IMR-90 (cell line): Measurements from ENCODE around the gene CAPN9. TPM values are rescaled to one million over a fixed set of nuclear protein-coding genes. Genes with fewer than 3 reads are reported as not detected.

Source experiments
- ATAC-seq: fragments of 200-7000 bp; cut with Tn5 transposase; 2 replicates; pipeline ENCODE4 v1.9.1; 2020; ENCODE audit warnings: low read depth, mild to moderate bottlenecking, moderate library complexity
- BruUV-seq: library from RNA; stranded (reverse); fragments of 400-500 nt; replicated peaks from 2 replicates; lab custom pipeline; 2021; lab: Mats Ljungman, UMichigan
- CTCF ChIA-PET: fragments of 300-600 bp; formaldehyde crosslinking; extraction: SDS; loops from one replicate; lab custom pipeline; 2021; ENCODE audit warnings: antibody characterized with exemption; lab: Yijun Ruan, JAX
- POLR2A ChIA-PET: fragments of 300-600 bp; sonication (Branson Sonifier 250); formaldehyde crosslinking; loops from one replicate; lab custom pipeline; 2022; ENCODE audit warnings: antibody characterized with exemption; ENCODE audit not compliant: unreplicated experiment; lab: Charles Lee
- DNase-seq: peaks from one replicate; pipeline ENCODE4 v3.0.0; 2013
- H2AFZ ChIP-seq: replicated peaks from 2 replicates; pipeline ENCODE3; 2013; ENCODE audit warnings: low read length, mild to moderate bottlenecking; ENCODE audit not compliant: poor library complexity
- H2AK5ac ChIP-seq: 2 replicates; pipeline ENCODE4 v1.6.1; 2013; ENCODE audit warnings: low read depth, low read length, inconsistent platforms
- H2AK9ac ChIP-seq: replicated peaks from 2 replicates; pipeline ENCODE3; 2013; ENCODE audit warnings: mild to moderate bottlenecking, low read depth, low read length, moderate library complexity; ENCODE audit not compliant: poor library complexity
- H2BK120ac ChIP-seq: 2 replicates; pipeline ENCODE4 v1.6.1; 2013; ENCODE audit warnings: low read depth, low read length, inconsistent platforms
- H2BK15ac ChIP-seq: 3 replicates; pipeline ENCODE4 v1.6.1; 2013; ENCODE audit warnings: low read depth, low read length, inconsistent platforms
- H2BK20ac ChIP-seq: 2 replicates; pipeline ENCODE4 v1.6.1; 2013; ENCODE audit warnings: low read depth, mild to moderate bottlenecking, inconsistent platforms, low read length, moderate library complexity
- H2BK5ac ChIP-seq: 2 replicates; pipeline ENCODE4 v1.6.1; 2013; ENCODE audit warnings: mild to moderate bottlenecking, low read depth, low read length, inconsistent platforms; ENCODE audit not compliant: poor library complexity, severe bottlenecking
- H3K14ac ChIP-seq: replicated peaks from 2 replicates; pipeline ENCODE4 v1.6.1; 2013; ENCODE audit warnings: low read depth, low read length, inconsistent platforms
- H3K18ac ChIP-seq: 2 replicates; pipeline ENCODE4 v1.6.1; 2013; ENCODE audit warnings: low read depth, low read length, control low read depth
- H3K23ac ChIP-seq: 2 replicates; pipeline ENCODE4 v1.6.1; 2013; ENCODE audit warnings: low read depth, low read length, inconsistent platforms
- H3K27ac ChIP-seq: 2 replicates; pipeline ENCODE4 v1.5.1; 2013; ENCODE audit warnings: mild to moderate bottlenecking, control low read depth, low read length; ENCODE audit not compliant: insufficient read depth
- H3K27me3 ChIP-seq: 2 replicates; pipeline ENCODE4 v1.6.1; 2013; ENCODE audit warnings: low read length; ENCODE audit not compliant: control insufficient read depth, insufficient read depth
- H3K36me3 ChIP-seq: 2 replicates; pipeline ENCODE4 v1.6.1; 2013; ENCODE audit warnings: low read length, mixed read lengths; ENCODE audit not compliant: control insufficient read depth, insufficient read depth
- H3K4ac ChIP-seq: 2 replicates; pipeline ENCODE4 v1.6.1; 2013; ENCODE audit warnings: low read depth, low read length, inconsistent platforms
- H3K4me1 ChIP-seq: 2 replicates; pipeline ENCODE4 v1.6.1; 2013; ENCODE audit warnings: low read length, mixed read lengths; ENCODE audit not compliant: control insufficient read depth, insufficient read depth
- H3K4me2 ChIP-seq: 2 replicates; pipeline ENCODE4 v1.6.1; 2013; ENCODE audit warnings: low read depth, mild to moderate bottlenecking, control low read depth, low read length, moderate library complexity
- H3K4me3 ChIP-seq: 2 replicates; pipeline ENCODE4 v1.5.1; 2013; ENCODE audit warnings: low read depth, mild to moderate bottlenecking, control low read depth, low read length, moderate library complexity; ENCODE audit not compliant: insufficient read depth
- H3K56ac ChIP-seq: 2 replicates; pipeline ENCODE4 v1.6.1; 2013; ENCODE audit warnings: low read length, inconsistent platforms; ENCODE audit not compliant: insufficient read depth; ENCODE audit errors: extremely low read depth
- H3K79me1 ChIP-seq, 2 experiments: 2 replicates each; pipeline ENCODE4 v1.6.1; 2013; ENCODE audit warnings: low read length in 2 of 2, inconsistent platforms in 1 of 2, low read depth in 1 of 2
- H3K9ac ChIP-seq: 2 replicates; pipeline ENCODE4 v1.6.1; 2013; ENCODE audit warnings: low read depth, low read length, control low read depth
- H3K9me1 ChIP-seq: 2 replicates; pipeline ENCODE4 v1.6.1; 2013; ENCODE audit warnings: low read length, inconsistent platforms; ENCODE audit not compliant: insufficient read depth
- H3K9me3 ChIP-seq: 2 replicates; pipeline ENCODE4 v1.6.1; 2013; ENCODE audit warnings: low read length; ENCODE audit not compliant: control insufficient read depth, insufficient read depth
- H4K20me1 ChIP-seq: 2 replicates; pipeline ENCODE4 v1.6.1; 2013; ENCODE audit warnings: low read length, inconsistent platforms; ENCODE audit not compliant: insufficient read depth
- H4K5ac ChIP-seq: 2 replicates; pipeline ENCODE4 v1.6.1; 2013; ENCODE audit warnings: mild to moderate bottlenecking, low read depth, low read length, control low read depth
- H4K8ac ChIP-seq, 2 experiments: 2 replicates each; pipeline ENCODE4 v1.6.1; 2013; ENCODE audit warnings: low read depth in 2 of 2, low read length in 2 of 2, control low read depth in 1 of 2, inconsistent platforms in 1 of 2
- H4K91ac ChIP-seq: 2 replicates; pipeline ENCODE4 v1.6.1; 2013; ENCODE audit warnings: low read depth, low read length, inconsistent platforms; ENCODE audit not compliant: insufficient read depth
- CEBPB ChIP-seq: IDR thresholded peaks from 2 replicates; pipeline ENCODE4 v1.6.1; 2012; ENCODE audit warnings: low read depth, low read length, improper control_type of control experiment
- NFE2L2 ChIP-seq: fragments of 150-350 bp; IDR thresholded peaks from 2 replicates; pipeline ENCODE4 v1.6.1; 2016; ENCODE audit warnings: low read depth, mild to moderate bottlenecking, low read length
- RCOR1 ChIP-seq: IDR thresholded peaks from 2 replicates; pipeline ENCODE4 v1.6.1; 2012; ENCODE audit warnings: mild to moderate bottlenecking, low read length, improper control_type of control experiment; ENCODE audit not compliant: insufficient replicate concordance
- WGBS, 2 experiments: methylation state at CpG; one replicate each; pipeline versions ENCODE4 v1.1.5 to v1.1.7; 2013; ENCODE audit warnings: missing lambda C conversion rate in 2 of 2; ENCODE audit not compliant: insufficient read length in 1 of 2; ENCODE audit errors: extremely low coverage in 2 of 2; 5-methylcytosine and 5-hydroxymethylcytosine counted together
- dilution Hi-C: fragments of 300-500 bp; cut with HindIII; formaldehyde crosslinking; loops from one replicate; pipeline ENCODE4 v1.14.3; 2018; ENCODE audit warnings: low sequenced_read_pairs; ENCODE audit not compliant: unreplicated experiment
- in situ Hi-C: fragments of 300-500 bp; cut with MboI; formaldehyde crosslinking; loops from 3 replicates; pipeline ENCODE4 v1.14.3; 2019; ENCODE audit warnings: low sequenced_read_pairs, inconsistent platforms, mixed read lengths
- intact Hi-C: fragments of 100-400 bp; cut with micrococcal nuclease; formaldehyde crosslinking; loops from 2 replicates; pipeline ENCODE4 v1.10.0; 2022
- polyA plus RNA-seq, 3 experiments: library from polyadenylated mRNA; depleted of rRNA; stranded (reverse); fragments of >200 nt; gene quantifications; 2 replicates each; pipeline ENCODE4 v1.2.3, GENCODE V29; 2012; ENCODE audit warnings: low replicate concordance in 1 of 3
- total RNA-seq: library from RNA; depleted of rRNA; stranded (reverse); fragments of >200 nt; gene quantifications from 2 replicates; pipeline ENCODE4 v1.2.3, GENCODE V29; 2012

CAPN9 gene
- total and polyA plus RNA-seq, 2 of the 4 experiments (the other 2 are of a cell fraction), result not detected

GRCh38 chr1:230850547-230850946 is 103.4 kb downstream of the CAPN9 start:
- Histone ChIP-seq H3K9ac (peak overlapping the region; percentile 27; the same call in 1 of the 2 replicates), H2BK20ac (peak overlapping the region; percentile 95), H3K79me1 (peaks cover 28 to 85% of the 10 kb centered on the region in 2 experiments), H3K4me3 (no peak overlapping the region), H3K36me3 (peaks cover 31% of the 10 kb centered on the region), H2BK120ac (peak overlapping the region; percentile 91), H3K9me3 (peaks cover 5% of the 10 kb centered on the region), H4K20me1 (peaks cover 37% of the 10 kb centered on the region), H2AK5ac (peak overlapping the region; percentile 98), H4K91ac (peak overlapping the region; percentile 77), H3K18ac (peak overlapping the region; percentile 83), H4K5ac (peak overlapping the region; percentile 71), H3K14ac (peak overlapping the region; percentile 94), H2BK5ac (peak overlapping the region; percentile 57), H2AK9ac (no peak overlapping the region), H3K4me2 (no peak overlapping the region; the same call in 1 of the 2 replicates), H4K8ac (peak overlapping the region; percentile 51 to 65; a peak in 3 of 4 replicates), H2BK15ac (peak overlapping the region; percentile 87; the same call in 2 of the 3 replicates), H3K27me3 (no peaks in the 10 kb centered on the region), H2AFZ (no peak overlapping the region), H3K4me1 (peaks cover 31% of the 10 kb centered on the region), H3K23ac (peak overlapping the region; percentile 70), H3K27ac (peak overlapping the region; percentile 60; the same call in 1 of the 2 replicates), H3K4ac (peak overlapping the region; percentile 96), H3K9me1 (peaks cover 28% of the 10 kb centered on the region), H3K56ac (peak overlapping the region; percentile 36; the same call in 1 of the 2 replicates)
- no TSS peak for BruUV-seq
- in situ Hi-C loops (loop anchor here (25.0 kb wide), 1 partner anchor 763 kb away; no protein-coding TSS in a partner anchor), dilution Hi-C loops (no loop called here), intact Hi-C loops (no loop called here)
- ATAC-seq (no peak), DNase-seq (no peak)
- TF ChIP-seq CEBPB (no peak), RCOR1 (no peak), NFE2L2 (no peak)
- WGBS, 2 experiments, result 86% methylated on average over 5 of the region's 8 CpGs; no CpG with 5 or more reads in 1 of the 2 experiments
- POLR2A ChIA-PET, result no interaction called here
- CTCF ChIA-PET, result no interaction called here
